ENCODE data around the gene CCDC27.

- no peak for TF ChIP-seq PREB (CRISPR knock-in tag; IDR thresholded peaks at IDR 0.05; ENCODE audit: borderline replicate concordance)
- no peak for TF ChIP-seq ZNF512 (CRISPR knock-in tag; IDR thresholded peaks at IDR 0.05; ENCODE audit: borderline replicate concordance)
- no peak for TF ChIP-seq CREM (CRISPR knock-in tag; IDR thresholded peaks at IDR 0.05)
- no peak for TF ChIP-seq ATF2 (CRISPR knock-in tag; IDR thresholded peaks at IDR 0.05; ENCODE audit: borderline replicate concordance, low read depth)
- no peak for TF ChIP-seq ATF3 (CRISPR knock-in tag; conservative IDR thresholded peaks at IDR 0.05)
- TF ChIP-seq CTCF (IDR thresholded peaks at IDR 0.05): no peak
- TF ChIP-seq HMGXB4 (CRISPR knock-in tag; IDR thresholded peaks at IDR 0.05): no peak
- no peak for TF ChIP-seq TEAD1 (CRISPR knock-in tag; IDR thresholded peaks at IDR 0.05)
Observed at GRCh38 chr1:3789421-3790300, 37.4 kb downstream of the CCDC27 start.
